K562 (cell line): ENCODE results near the gene PICK1. TPM values are rescaled to one million over a fixed set of nuclear protein-coding genes. Genes with fewer than 3 reads are reported as not detected.

Experiments
- ESRRA ChIP-seq: fragments of 450-650 bp; IDR thresholded peaks from 2 replicates; pipeline ENCODE4 v1.6.1; 2014; ENCODE audit warnings: low read depth, mild to moderate bottlenecking, moderate library complexity, borderline replicate concordance
- ETV6 ChIP-seq, 3 experiments: fragments of 150-350 bp in 1 of 3; sonication (generic) in 1 of 3; formaldehyde crosslinking in 1 of 3; IDR thresholded peaks; 2 replicates each; pipeline versions ENCODE4 v1.6.1 to v1.8.0; 2014 to 2022; ENCODE audit warnings: borderline replicate concordance in 2 of 3, low read depth in 2 of 3, antibody characterized with exemption in 1 of 3, low read length in 1 of 3, mild to moderate bottlenecking in 1 of 3, missing genetic modification reagents in 1 of 3
- IRF2 ChIP-seq: sonication (generic); formaldehyde crosslinking; IDR thresholded peaks from 2 replicates; pipeline ENCODE4 v1.8.1; 2022; ENCODE audit warnings: mild to moderate bottlenecking, missing genetic modification reagents
- MTA3 ChIP-seq: fragments of 450-650 bp; formaldehyde crosslinking; IDR thresholded peaks from 2 replicates; pipeline ENCODE4 v1.6.1; 2017; ENCODE audit warnings: mild to moderate bottlenecking, borderline replicate concordance
- MYC ChIP-seq, 2 experiments: fragments of 250-450 bp in 1 of 2; sonication (Bioruptor Pico) in 1 of 2; IDR thresholded peaks; 2 replicates each; pipeline versions ENCODE4 v1.5.1 to v1.6.1; 2012 to 2021; ENCODE audit warnings: low read depth in 2 of 2, borderline replicate concordance in 1 of 2, improper control_type of control experiment in 1 of 2, low read length in 1 of 2, mild to moderate bottlenecking in 1 of 2, moderate library complexity in 1 of 2
- NFRKB ChIP-seq: fragments of 450-650 bp; IDR thresholded peaks from 2 replicates; pipeline ENCODE4 v1.6.1; 2016; ENCODE audit warnings: low read depth
- NUFIP1 ChIP-seq: fragments of 450-650 bp; IDR thresholded peaks from 2 replicates; pipeline ENCODE4 v1.6.1; 2018; ENCODE audit not compliant: partially characterized antibody
- THRAP3 ChIP-seq: fragments of 450-650 bp; IDR thresholded peaks from 2 replicates; pipeline ENCODE4 v1.6.1; 2016; ENCODE audit warnings: mild to moderate bottlenecking, inconsistent platforms, borderline replicate concordance
- YBX1 ChIP-seq: fragments of 450-650 bp; IDR thresholded peaks from 2 replicates; pipeline ENCODE4 v1.7.1; 2016; ENCODE audit warnings: mild to moderate bottlenecking
- ZBTB7A ChIP-seq: IDR thresholded peaks from 2 replicates; pipeline ENCODE4 v1.6.1; 2011; ENCODE audit warnings: low read depth, mild to moderate bottlenecking, low read length, moderate library complexity, borderline replicate concordance; ENCODE audit not compliant: control insufficient read depth
- ZNF146 ChIP-seq: IDR thresholded peaks from one replicate; pipeline ENCODE4 v1.6.1; 2018; ENCODE audit warnings: missing compliant biosample characterization; ENCODE audit not compliant: unreplicated experiment
- polyA plus RNA-seq, 8 experiments: library from polyadenylated mRNA; depleted of rRNA in 4 of 8; stranded (reverse) in 5 of 8; unstranded in 3 of 8; fragments of >200 nt; fragmentation: Nextera tagmentation in 2 of 8; fragmentation: Illumina TruSeq in 1 of 8; extraction: Ambion mirVana in 2 of 8; extraction: Trizol in 1 of 8; gene quantifications; 2 replicates each; pipeline versions ENCODE4 v1.2.1 to v1.2.3, GENCODE V29; 2011 to 2014; ENCODE audit warnings: inconsistent platforms in 1 of 8, missing spikeins in 1 of 8
- total RNA-seq, 7 experiments: library from RNA; depleted of rRNA in 6 of 7; stranded (reverse); fragments of >200 nt in 6 of 7; fragmentation: Illumina TruSeq in 2 of 7; extraction: Trizol in 2 of 7; gene quantifications; 2 replicates each; pipeline versions ENCODE4 v1.2.1 to v1.2.3, GENCODE V29; 2011 to 2021; ENCODE audit warnings: low replicate concordance in 1 of 7
- TF ChIP-seq, protein P1 (sequence below): sonication (generic); formaldehyde crosslinking; IDR thresholded peaks from 2 replicates; pipeline ENCODE4 v1.8.1; 2023; ENCODE audit warnings: mild to moderate bottlenecking, missing genetic modification reagents
- TF ChIP-seq, protein P2 (sequence below): sonication (generic); formaldehyde crosslinking; IDR thresholded peaks from 2 replicates; pipeline ENCODE4 v1.9.0; 2022; ENCODE audit warnings: mild to moderate bottlenecking, missing genetic modification reagents
- TF ChIP-seq, protein P3 (sequence below): IDR thresholded peaks from 2 replicates; pipeline ENCODE4 v1.6.1; 2011; ENCODE audit warnings: borderline replicate concordance, low read depth, mild to moderate bottlenecking, moderate library complexity, low read length; ENCODE audit not compliant: insufficient read depth, poor library complexity, severe bottlenecking
- TF ChIP-seq, protein P4 (sequence below): sonication (generic); formaldehyde crosslinking; IDR thresholded peaks from 2 replicates; pipeline ENCODE4 v1.8.0; 2022; ENCODE audit warnings: missing genetic modification reagents, mild to moderate bottlenecking, moderate library complexity, borderline replicate concordance

The PICK1 gene
- total and polyA plus RNA-seq, 9 of the 15 experiments (the other 6 are each of a cell fraction or from before 2014, with no cell fraction given): 0.06 to 11.0 (median 7.9) TPM; not detected in 1

DNA sequence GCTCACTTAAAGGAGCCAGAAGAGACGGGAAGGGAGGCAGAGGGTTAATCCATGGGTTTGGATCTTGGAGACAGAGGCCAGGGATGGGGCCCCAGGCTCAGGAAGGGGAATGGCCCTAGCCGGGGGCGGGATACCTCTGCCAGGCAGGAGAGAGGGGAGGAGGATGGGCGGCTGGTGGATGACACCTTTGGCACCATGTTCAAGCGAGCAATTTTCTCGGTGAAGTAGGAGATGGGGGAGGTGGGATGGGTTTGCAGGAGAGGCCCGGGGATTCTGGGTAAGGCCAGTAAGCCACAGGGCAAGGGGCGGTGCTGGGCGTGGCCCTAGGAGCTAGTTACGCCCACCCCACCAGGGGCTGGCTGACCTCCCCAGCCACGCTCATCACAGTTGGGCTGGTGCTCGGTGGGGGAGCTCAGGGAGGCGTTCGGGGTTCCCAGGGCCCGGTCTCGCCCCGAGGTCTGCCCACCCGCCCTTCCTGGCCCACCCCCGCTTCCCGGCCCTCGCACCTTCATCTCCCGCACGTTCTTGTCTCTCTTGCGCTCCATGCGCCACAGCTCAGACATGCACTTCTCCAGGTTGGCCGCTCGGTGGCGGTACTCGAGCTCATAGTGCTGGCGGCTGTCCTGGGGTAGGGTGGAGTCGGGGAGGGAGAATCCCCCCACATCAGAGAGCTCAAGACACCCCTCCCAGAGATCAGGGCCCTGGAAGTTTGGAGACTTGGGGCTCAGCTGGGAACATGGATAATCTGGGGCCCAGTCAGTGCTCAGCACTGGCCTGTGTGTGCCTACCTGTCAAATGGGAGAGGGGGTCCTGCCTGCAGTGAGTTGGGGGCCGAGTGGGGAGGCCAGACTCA is 40.6 kb downstream of the PICK1 start (continued):
- TF ChIP-seq, protein P1, sequence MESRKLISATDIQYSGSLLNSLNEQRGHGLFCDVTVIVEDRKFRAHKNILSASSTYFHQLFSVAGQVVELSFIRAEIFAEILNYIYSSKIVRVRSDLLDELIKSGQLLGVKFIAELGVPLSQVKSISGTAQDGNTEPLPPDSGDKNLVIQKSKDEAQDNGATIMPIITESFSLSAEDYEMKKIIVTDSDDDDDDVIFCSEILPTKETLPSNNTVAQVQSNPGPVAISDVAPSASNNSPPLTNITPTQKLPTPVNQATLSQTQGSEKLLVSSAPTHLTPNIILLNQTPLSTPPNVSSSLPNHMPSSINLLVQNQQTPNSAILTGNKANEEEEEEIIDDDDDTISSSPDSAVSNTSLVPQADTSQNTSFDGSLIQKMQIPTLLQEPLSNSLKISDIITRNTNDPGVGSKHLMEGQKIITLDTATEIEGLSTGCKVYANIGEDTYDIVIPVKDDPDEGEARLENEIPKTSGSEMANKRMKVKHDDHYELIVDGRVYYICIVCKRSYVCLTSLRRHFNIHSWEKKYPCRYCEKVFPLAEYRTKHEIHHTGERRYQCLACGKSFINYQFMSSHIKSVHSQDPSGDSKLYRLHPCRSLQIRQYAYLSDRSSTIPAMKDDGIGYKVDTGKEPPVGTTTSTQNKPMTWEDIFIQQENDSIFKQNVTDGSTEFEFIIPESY (CRISPR knock-in tag): peak; percentile 99
- TF ChIP-seq, protein P2, sequence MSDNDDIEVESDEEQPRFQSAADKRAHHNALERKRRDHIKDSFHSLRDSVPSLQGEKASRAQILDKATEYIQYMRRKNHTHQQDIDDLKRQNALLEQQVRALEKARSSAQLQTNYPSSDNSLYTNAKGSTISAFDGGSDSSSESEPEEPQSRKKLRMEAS (CRISPR knock-in tag): peak; percentile 82
- no peak for TF ChIP-seq NFRKB
- TF ChIP-seq ETV6 (IDR thresholded peaks at IDR 0.05; ENCODE audit: borderline replicate concordance in 1 of 2, low read depth in 2 of 2, low read length in 1 of 2): no peak
- no peak for TF ChIP-seq ETV6 (CRISPR knock-in tag; IDR thresholded peaks at IDR 0.05; ENCODE audit: borderline replicate concordance)
- no peak for TF ChIP-seq ZNF146 (CRISPR knock-in tag)
- TF ChIP-seq MYC (IDR thresholded peaks at IDR 0.05; ENCODE audit: low read depth, low read length): peak; percentile 45; the same call in 1 of the 2 replicates
- TF ChIP-seq MYC (CRISPR knock-in tag; IDR thresholded peaks at IDR 0.05; ENCODE audit: borderline replicate concordance, low read depth): no peak
- no peak for TF ChIP-seq MTA3
- TF ChIP-seq YBX1: no peak
- no peak for TF ChIP-seq THRAP3
- TF ChIP-seq IRF2 (CRISPR knock-in tag): no peak
- TF ChIP-seq, protein P3, sequence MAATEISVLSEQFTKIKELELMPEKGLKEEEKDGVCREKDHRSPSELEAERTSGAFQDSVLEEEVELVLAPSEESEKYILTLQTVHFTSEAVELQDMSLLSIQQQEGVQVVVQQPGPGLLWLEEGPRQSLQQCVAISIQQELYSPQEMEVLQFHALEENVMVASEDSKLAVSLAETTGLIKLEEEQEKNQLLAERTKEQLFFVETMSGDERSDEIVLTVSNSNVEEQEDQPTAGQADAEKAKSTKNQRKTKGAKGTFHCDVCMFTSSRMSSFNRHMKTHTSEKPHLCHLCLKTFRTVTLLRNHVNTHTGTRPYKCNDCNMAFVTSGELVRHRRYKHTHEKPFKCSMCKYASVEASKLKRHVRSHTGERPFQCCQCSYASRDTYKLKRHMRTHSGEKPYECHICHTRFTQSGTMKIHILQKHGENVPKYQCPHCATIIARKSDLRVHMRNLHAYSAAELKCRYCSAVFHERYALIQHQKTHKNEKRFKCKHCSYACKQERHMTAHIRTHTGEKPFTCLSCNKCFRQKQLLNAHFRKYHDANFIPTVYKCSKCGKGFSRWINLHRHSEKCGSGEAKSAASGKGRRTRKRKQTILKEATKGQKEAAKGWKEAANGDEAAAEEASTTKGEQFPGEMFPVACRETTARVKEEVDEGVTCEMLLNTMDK: no peak
- TF ChIP-seq, protein P4, sequence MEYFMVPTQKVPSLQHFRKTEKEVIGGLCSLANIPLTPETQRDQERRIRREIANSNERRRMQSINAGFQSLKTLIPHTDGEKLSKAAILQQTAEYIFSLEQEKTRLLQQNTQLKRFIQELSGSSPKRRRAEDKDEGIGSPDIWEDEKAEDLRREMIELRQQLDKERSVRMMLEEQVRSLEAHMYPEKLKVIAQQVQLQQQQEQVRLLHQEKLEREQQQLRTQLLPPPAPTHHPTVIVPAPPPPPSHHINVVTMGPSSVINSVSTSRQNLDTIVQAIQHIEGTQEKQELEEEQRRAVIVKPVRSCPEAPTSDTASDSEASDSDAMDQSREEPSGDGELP: peak; percentile 36; the same call in 1 of the 2 replicates
- TF ChIP-seq ESRRA: no peak
- no peak for TF ChIP-seq NUFIP1
- TF ChIP-seq ZBTB7A: peak; percentile 48; the same call in 1 of the 2 replicates
